NCI-H748 (cell line): ENCODE measurements around the gene NTRK1.

Experiments
- DNase-seq: peaks from one replicate; lab custom pipeline; 2025; ENCODE audit not compliant: unreplicated experiment; lab: John Stamatoyannopoulos, UW

The NTRK1 gene

DNA sequence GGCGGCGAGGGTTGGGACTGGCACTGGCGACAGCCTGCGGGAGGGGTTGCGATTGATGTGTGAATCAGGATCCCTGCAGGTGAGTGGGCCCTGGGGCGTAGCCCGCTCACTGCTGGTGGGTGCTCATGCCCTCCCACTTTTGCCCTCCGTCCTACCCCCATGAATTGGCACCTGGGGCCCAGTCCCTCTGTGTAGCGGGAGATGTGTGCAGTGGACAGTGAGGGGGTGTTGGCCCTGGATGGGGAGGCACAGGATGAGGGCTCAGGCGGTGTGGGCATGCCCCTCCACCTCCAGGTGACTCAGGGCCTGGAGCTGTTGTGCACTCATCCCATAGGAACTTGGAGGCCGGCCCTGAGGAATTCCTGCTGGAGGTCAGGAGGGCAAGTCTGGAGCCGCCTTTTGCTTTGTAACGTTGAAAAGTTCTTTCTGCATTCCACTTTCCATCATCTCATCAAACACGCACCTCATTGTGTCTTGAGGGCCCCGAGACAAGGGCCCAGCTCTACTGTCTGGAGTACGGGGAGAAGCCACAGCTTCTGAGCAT lies 35.9 kb downstream of the NTRK1 start:
- no peak for DNase-seq

DNA sequence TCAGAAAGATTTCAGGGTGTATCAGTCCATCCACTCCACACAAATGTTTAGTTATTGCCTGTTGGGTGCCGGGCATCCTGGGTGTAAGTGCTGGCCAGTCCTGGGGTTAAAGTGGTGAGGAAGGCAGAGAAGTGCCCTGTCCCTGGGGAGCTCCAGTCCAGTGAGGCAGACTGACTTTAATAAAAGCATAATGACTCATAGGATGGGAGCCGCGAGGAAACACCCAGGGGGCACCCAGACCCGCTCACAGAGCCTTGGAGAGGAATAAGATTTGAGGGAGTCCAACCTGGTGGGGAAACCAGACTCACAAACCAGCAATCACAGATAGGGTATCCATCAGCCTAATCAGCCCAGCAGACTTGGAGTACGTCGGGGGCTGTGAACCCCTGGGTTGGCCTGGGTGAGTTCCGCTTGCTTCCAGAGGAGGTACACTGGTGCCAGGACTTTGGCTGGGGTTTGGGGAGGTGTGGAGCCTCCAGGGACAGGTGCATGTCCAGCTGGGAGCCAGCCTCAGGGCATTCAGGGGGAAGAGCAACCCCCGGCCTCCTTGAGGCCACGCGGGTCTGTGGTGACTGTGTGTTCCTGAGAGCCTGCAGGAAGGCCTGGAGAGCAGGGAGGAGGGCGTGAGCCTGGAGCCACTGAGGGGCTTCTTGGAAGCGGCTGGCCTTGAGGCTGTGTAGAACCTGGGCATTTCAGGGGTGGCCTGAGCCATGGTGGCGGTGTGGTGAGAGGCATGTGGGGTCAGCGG lies 36.6 kb downstream of the NTRK1 start:
- DNase-seq = no peak

- DNase-seq = no peak
These were observed 37.5 kb downstream of the NTRK1 start for GRCh38 chr1:156898161-156898566.

GRCh38 chr1:156898971-156899664 lies 38.5 kb downstream of the NTRK1 start:
- DNase-seq = no peak

GRCh38 chr1:156899956-156900718 lies 39.5 kb downstream of the NTRK1 start:
- no peak for DNase-seq

DNA sequence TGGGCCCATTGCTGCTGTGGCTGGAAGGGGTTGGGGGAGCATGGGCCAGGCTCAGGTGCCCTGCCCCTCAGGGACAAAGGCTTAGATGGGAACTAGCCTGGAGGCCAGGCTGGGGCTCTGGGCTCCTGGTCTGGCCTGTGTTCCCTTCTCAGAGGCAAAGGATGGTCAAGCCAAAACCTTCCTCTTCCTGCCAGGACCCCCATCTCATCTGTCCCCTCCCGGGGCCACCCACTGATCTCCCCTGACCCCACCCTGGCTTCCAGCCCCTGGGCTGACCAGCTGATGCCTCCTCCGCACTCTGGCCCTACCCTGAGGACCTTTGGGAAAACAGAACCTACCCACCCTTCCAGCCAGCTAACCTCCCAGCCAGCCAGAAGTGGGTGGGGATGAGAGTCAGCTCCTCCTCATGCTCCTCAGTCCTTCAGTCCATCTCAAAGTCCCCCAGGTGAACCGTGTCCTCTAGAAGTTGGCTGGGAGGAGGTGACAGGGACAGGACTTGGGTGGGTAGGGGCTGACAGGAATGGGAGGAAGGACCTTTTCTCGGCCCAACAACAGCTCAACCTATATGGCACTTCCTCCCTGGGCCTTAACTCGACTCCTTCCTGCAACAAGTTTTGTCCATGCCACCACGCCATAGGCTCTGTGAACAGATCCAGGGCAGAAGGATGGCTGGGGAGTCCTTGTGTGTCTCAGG lies 40.4 kb downstream of the NTRK1 start:
- no peak for DNase-seq

GRCh38 chr1:156901590-156901900 lies 40.9 kb downstream of the NTRK1 start:
- no peak for DNase-seq

DNA sequence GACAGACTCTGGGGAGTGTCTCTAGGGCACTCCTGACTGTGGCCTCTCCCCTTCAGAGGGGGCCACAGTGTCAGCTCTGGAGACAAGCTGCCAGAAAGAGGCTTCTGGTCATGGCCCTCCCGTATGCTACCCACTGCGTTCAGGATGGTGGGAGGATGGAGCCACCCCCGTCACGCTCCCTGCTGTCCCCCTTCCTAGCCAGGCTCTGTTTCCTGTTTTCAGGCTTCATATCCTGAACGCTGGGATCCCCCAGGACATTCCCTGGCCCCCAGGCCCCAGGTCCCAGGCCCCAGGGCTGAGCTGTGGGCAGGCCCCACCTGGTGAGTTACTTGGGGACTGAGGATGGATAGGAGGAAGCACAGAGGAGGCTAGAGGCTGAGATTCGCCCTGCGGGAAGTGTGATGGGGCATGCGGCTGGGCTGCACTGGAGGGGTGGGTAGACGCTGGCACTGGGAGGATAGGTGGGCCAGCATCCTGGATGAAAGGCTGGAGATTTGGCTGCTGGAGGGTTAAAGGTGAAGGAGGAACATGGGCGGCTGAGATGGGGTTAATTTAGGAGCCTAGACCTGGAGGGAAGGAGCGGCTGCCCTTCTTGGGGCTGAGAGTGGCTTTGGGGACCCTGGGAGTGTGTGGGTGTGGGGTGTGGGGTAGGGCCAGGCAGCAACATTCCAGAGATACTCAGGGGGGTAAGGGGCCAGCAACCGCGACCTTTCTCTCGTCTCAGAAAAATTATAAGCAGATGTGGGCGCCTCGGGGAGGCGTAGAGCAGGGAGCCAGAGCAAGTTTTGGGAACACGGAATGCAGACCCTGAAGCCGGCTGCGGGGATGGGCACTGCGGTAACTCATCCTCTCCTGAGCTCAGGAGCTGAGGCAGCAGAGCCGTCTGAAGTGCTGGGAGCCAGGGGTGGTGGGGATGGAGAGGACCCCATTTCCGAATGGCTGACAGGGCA lies 41.6 kb downstream of the NTRK1 start:
- DNase-seq = no peak

DNA sequence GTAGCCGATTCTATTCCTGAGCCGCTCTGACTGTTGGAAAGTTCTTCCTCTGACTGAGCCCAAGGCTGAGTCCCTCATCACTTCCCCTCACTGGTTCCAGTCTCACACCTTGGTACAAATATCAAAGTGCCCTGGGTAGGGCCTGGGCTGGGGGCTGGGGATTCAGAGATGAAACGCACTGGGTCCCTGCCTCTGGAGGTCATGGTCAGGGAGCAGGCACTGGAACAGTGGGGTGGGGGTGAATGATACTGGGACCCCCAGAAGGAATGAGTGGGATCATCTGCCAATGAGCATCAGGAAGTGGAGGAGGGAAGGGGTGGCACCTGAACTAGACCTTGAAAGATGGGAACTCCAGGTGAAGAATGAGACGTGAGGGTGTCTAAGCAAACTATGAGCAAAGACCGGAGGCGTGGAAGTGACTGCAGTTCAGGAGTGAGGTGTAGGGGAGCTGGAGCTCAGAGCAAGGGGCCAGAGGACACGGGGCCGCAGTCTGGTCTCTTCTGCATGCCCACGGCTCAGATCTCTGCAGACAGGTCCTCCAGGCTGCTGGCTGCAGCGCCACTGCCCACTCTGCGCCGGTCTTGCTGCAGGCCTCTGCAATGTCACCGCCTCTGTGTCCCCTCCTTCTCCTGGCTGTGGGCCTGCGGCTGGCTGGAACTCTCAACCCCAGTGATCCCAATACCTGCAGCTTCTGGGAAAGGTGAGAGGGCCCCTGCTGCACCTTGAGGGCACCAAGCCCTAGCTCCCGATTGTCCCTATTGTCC lies 42.8 kb downstream of the NTRK1 start:
- DNase-seq = no peak

DNA sequence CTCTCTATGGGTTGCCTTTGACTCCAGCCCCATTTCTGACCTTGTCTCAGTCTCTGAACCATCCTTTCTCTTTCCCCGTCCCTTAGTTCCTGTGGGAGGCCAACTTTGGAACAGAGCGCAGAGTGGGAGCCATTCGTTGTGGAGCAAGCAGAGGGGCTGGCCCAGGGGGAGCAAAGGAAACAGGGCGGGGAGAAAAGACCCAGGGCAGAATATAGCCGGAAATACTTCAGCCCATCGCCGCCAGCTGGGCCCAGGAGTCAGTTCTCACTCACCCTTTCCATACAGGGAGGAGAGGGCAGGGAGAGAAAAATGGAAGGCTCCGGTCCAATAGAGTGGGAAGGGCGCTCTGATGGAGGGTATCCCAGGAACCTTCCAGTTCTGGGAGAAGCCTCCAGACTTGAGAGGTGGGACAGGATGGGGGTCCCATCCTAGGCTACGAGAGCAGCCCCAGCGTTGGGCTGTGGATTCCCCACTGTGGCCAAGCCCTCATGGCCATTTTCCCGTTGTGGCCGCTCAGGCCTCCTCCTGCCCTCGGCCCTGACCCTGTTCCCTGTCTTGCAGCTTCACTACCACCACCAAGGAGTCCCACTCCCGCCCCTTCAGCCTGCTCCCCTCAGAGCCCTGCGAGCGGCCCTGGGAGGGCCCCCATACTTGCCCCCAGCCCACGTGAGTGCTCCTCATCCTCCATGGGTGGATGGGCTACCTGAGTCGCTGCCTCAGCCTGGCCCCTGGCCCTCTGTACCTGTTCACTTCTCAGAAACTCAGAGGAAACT lies 43.7 kb downstream of the NTRK1 start:
- DNase-seq = no peak

- no peak for DNase-seq
These were observed 44.5 kb downstream of the NTRK1 start for GRCh38 chr1:156905176-156905575.

DNA sequence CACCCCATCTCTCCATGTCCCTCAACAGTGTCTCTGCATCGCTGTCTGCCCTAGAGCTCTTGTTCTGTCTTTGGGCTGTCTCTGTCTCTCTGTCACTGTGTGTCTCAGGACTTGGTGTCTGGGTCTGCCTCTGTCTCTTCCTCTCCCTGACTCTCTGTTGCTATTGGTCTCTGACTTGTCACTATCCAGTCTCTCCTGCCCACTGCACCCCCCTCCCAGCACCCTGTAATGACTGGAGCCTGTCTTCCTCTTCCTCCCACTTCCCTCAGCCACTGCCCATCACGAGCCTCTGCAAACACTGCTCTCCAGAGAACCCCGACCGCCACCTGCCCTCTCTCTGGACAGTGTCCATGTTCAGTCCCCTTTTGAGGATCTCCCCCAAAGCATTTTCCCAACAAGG lies 45.0 kb downstream of the NTRK1 start:
- DNase-seq = no peak

GRCh38 chr1:156906206-156906906 lies 45.7 kb downstream of the NTRK1 start:
- no peak for DNase-seq

DNA sequence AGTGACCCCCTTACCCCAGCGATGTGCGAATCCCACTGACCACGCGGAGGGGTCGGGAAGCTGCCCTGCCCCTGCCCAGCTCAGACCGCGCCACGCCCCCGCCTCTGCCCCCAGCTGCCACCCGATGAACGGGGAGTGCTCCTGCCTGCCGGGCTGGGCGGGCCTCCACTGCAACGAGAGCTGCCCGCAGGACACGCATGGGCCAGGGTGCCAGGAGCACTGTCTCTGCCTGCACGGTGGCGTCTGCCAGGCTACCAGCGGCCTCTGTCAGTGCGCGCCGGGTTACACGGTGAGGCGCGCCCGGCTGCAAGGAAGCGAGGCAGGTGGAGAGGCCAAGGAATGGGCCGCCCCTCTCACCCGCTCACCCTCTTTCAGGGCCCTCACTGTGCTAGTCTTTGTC lies 47.9 kb downstream of the NTRK1 start:
- DNase-seq = peak; percentile 25

GRCh38 chr1:156908955-156909354 lies 48.3 kb downstream of the NTRK1 start:
- DNase-seq = no peak

GRCh38 chr1:156909671-156910070 lies 49.0 kb downstream of the NTRK1 start:
- no peak for DNase-seq

- peak; percentile 29 for DNase-seq
These were observed 49.7 kb downstream of the NTRK1 start for GRCh38 chr1:156910309-156910782.
